ENCODE measurements around the gene ABR.

DNA sequence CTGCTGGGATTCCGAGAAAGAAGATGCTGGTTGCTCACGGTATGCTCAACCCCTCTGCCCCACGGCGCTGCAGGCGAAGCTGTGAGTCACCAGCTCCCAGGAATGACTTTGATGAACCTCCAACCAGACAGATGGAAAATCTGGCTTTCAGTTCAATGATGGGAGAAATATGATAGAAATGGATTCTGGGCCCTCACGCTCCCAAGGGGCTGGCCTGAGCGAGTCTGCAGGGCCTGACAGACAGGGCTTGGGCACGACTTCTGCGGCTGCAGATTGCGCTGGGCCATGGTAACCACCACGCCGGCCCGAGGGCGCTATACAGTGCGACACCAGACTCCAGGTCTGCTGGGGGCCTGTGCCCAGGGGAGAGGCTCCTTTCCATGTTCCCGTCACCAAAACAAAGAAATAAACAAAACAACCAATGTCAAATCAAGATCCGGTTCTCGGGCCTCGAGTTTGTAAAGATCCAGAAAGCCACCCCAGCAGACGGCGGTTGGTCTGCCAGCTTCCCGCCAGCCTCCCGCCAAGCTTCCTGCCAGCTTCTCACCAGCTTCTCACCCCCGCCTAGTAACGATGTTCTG, 11.1 kb upstream of the ABR start:
- TF ChIP-seq, protein P1, sequence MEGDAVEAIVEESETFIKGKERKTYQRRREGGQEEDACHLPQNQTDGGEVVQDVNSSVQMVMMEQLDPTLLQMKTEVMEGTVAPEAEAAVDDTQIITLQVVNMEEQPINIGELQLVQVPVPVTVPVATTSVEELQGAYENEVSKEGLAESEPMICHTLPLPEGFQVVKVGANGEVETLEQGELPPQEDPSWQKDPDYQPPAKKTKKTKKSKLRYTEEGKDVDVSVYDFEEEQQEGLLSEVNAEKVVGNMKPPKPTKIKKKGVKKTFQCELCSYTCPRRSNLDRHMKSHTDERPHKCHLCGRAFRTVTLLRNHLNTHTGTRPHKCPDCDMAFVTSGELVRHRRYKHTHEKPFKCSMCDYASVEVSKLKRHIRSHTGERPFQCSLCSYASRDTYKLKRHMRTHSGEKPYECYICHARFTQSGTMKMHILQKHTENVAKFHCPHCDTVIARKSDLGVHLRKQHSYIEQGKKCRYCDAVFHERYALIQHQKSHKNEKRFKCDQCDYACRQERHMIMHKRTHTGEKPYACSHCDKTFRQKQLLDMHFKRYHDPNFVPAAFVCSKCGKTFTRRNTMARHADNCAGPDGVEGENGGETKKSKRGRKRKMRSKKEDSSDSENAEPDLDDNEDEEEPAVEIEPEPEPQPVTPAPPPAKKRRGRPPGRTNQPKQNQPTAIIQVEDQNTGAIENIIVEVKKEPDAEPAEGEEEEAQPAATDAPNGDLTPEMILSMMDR (IDR thresholded peaks at IDR 0.05; ENCODE audit: low read depth, low read length, missing input control), result no peak
- TF ChIP-seq RAD21 (IDR thresholded peaks at IDR 0.05) (no peak), TAF1 (conservative IDR thresholded peaks at IDR 0.05) (no peak), FOXA1 (IDR thresholded peaks at IDR 0.05) (no peak), YY1 (IDR thresholded peaks at IDR 0.05) (no peak), GABPA (IDR thresholded peaks at IDR 0.05 in 1 of 2, conservative IDR thresholded peaks at IDR 0.05 in 1 of 2) (no peak), JUND (IDR thresholded peaks at IDR 0.05) (no peak), RXRA (IDR thresholded peaks at IDR 0.05) (no peak), EGR1 (IDR thresholded peaks at IDR 0.05; ENCODE audit: low read depth in 2 of 2) (no peak)
- TF ChIP-seq, protein P2, sequence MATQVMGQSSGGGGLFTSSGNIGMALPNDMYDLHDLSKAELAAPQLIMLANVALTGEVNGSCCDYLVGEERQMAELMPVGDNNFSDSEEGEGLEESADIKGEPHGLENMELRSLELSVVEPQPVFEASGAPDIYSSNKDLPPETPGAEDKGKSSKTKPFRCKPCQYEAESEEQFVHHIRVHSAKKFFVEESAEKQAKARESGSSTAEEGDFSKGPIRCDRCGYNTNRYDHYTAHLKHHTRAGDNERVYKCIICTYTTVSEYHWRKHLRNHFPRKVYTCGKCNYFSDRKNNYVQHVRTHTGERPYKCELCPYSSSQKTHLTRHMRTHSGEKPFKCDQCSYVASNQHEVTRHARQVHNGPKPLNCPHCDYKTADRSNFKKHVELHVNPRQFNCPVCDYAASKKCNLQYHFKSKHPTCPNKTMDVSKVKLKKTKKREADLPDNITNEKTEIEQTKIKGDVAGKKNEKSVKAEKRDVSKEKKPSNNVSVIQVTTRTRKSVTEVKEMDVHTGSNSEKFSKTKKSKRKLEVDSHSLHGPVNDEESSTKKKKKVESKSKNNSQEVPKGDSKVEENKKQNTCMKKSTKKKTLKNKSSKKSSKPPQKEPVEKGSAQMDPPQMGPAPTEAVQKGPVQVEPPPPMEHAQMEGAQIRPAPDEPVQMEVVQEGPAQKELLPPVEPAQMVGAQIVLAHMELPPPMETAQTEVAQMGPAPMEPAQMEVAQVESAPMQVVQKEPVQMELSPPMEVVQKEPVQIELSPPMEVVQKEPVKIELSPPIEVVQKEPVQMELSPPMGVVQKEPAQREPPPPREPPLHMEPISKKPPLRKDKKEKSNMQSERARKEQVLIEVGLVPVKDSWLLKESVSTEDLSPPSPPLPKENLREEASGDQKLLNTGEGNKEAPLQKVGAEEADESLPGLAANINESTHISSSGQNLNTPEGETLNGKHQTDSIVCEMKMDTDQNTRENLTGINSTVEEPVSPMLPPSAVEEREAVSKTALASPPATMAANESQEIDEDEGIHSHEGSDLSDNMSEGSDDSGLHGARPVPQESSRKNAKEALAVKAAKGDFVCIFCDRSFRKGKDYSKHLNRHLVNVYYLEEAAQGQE (IDR thresholded peaks at IDR 0.05), result no peak
- TF ChIP-seq, protein P3, sequence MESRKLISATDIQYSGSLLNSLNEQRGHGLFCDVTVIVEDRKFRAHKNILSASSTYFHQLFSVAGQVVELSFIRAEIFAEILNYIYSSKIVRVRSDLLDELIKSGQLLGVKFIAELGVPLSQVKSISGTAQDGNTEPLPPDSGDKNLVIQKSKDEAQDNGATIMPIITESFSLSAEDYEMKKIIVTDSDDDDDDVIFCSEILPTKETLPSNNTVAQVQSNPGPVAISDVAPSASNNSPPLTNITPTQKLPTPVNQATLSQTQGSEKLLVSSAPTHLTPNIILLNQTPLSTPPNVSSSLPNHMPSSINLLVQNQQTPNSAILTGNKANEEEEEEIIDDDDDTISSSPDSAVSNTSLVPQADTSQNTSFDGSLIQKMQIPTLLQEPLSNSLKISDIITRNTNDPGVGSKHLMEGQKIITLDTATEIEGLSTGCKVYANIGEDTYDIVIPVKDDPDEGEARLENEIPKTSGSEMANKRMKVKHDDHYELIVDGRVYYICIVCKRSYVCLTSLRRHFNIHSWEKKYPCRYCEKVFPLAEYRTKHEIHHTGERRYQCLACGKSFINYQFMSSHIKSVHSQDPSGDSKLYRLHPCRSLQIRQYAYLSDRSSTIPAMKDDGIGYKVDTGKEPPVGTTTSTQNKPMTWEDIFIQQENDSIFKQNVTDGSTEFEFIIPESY (IDR thresholded peaks at IDR 0.05), result no peak
- TF ChIP-seq, protein P4, sequence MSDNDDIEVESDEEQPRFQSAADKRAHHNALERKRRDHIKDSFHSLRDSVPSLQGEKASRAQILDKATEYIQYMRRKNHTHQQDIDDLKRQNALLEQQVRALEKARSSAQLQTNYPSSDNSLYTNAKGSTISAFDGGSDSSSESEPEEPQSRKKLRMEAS (IDR thresholded peaks at IDR 0.05), result no peak

Measured in liver (tissue), 3 donors.